GM21529 (cell line): ENCODE measurements around the gene PRKAG3.
"Not testable (repeated sequence)": the region's sequence is repeated elsewhere in the genome, so short reads cannot be mapped to it uniquely, and the experiment has no call there.

ENCODE experiments used
- ATAC-seq: cut with Tn5 transposase; IDR thresholded peaks from one replicate; pipeline ENCODE4 v1.9.1; 2021; ENCODE audit not compliant: unreplicated experiment

PRKAG3 gene

DNA sequence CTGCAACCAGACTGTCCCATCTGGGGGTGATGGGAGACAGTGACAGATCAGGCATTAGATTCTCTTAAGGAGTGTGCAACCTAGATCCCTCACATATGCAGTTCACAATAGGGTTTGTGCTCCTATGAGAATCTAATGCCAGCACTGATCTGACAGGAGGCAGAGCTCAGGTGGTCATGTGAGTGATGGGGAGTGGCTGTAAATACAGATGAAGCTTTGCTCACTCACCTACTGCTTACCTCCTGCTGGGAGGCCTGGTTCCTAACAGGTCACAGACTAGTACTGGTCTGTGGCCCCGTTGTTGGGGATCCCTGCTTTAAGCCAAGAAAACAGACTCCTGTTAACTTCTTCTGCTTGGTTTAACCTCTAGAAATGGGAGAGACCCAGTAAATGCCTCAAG lies 46.5 kb downstream of the PRKAG3 start:
- no peak for ATAC-seq

DNA sequence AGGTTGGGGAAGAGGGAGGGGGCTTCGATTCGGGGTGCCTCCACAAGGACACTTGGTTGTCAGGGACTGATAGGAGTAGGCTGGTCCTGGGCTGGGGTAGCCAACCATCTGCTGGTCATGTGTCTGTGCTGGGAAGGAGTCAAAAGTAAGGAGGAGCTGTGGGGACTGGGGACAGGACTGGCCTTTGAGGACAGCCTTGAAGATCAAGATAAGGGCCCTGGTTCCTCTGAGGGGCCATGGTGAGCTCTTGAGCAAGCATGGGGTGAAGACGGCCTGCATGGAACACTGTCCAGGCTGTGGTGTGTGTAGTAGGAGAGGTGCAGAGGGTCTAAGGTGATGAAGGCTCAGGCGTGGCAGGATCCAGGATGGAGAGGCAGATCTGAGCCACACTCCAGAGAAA lies 47.9 kb downstream of the PRKAG3 start:
- no peak for ATAC-seq

DNA sequence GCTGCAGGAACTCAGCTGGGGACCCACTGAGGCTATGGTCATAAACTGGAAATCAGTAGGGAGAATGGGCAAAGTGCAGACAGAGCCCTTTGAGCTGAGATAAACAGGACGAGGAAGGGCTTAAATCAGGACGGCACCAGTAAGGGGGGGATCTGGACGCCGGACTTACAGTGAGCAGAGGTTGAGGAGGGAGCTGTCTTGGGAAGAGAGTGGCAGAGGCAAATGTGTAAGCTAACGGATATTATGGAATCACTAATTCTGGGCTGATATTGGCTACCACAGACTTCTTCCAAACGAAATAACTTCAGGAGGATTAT lies 49.1 kb downstream of the PRKAG3 start:
- ATAC-seq = no peak

DNA sequence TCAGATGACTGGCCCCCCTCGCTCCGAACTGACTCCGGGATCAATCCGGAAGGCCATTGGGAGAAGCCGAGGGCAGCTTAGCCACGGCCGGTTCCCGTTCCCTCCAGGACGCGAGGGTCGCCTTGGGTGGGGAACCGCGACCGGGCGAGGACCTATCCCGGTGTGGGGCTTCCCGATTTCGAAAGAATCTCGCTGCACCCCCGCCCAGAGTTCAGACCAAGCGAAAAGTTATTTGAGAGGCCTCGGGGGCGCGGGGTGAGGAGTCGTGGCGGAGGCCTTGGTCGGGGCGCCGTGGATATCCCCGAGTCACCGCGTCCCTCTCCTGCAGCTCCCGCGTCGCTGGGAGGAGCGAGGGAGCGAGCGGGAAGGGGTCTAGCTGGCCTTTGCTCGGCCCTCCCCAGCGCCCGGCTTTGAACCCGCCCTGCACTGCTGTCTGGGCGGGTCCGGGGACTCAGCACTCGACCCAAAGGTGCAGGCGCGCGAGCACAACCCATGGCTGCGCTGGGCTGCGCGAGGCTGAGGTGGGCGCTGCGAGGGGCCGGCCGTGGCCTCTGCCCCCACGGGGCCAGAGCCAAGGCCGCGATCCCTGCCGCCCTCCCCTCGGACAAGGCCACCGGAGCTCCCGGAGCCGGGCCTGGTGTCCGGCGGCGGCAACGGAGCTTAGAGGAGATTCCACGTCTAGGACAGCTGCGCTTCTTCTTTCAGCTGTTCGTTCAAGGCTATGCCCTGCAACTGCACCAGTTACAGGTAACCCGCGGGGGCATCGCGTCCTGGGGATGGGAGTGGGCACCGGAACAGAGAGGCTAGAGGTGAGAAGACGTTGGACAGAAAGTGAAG lies 49.7 kb downstream of the PRKAG3 start, which contains the start of gene CYP27A1:
CYP27A1 (plus strand) TSS at position 457 of the 837 bp plus-strand sequence; CDS start at position 493, 36 bp downstream.
- ATAC-seq = no peak

DNA sequence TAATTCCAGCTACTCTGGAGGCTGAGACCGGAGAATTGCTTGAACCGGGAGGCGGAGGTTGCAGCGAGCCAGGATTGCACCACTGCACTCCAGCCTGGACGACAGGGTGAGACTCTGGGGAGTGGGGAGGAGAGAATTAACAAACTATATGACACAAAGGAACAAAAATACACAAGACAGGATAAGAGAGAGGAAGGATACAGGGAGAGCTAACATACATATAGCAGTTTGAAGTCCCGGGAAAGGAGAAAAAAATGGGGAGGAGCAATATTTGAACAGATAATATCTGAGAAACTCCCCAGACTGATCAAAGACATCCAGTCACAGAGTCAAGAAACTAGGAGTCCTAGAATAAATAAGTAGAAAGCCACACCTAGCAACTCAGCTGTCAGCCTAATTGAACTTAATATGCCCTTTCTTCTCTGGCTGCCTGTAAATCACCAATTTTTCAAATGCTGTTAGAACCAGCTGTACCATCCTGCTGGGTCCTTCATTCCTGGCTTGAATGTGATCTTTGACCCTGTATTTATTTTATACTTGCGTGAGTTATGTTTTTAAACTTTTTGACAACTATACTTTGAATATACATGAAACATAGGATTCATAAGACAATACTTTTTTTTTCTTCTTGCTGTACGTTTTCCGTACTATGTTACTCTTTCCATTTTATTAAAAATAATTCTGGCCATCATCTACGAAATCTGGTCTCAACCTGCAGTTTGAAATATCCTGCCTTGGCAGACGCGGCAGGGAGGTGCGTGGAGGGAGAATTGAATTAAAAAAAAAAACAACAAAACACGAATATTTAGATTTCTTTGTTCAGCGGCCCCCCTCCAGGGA lies 50.5 kb downstream of the PRKAG3 start:
- ATAC-seq = no peak

DNA sequence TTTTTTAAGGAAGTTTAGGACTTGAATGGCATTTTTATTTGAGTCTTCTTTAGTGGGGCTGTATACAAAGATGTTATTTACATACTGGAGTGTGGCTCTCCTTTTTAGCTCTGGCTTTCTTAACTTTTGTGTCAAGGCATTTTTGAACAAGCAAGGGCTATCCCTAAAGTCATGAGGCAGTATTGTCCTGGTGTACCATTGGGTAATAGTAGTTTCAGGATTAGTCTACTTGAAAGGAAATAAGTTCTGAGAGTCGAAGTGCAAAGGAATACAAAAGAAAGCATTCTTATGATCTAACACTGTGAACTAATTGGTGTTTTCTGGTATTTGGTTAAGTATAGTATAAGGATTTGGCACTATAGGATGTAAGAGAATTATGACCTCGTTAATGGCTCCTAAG lies 51.6 kb downstream of the PRKAG3 start:
- ATAC-seq = no peak

DNA sequence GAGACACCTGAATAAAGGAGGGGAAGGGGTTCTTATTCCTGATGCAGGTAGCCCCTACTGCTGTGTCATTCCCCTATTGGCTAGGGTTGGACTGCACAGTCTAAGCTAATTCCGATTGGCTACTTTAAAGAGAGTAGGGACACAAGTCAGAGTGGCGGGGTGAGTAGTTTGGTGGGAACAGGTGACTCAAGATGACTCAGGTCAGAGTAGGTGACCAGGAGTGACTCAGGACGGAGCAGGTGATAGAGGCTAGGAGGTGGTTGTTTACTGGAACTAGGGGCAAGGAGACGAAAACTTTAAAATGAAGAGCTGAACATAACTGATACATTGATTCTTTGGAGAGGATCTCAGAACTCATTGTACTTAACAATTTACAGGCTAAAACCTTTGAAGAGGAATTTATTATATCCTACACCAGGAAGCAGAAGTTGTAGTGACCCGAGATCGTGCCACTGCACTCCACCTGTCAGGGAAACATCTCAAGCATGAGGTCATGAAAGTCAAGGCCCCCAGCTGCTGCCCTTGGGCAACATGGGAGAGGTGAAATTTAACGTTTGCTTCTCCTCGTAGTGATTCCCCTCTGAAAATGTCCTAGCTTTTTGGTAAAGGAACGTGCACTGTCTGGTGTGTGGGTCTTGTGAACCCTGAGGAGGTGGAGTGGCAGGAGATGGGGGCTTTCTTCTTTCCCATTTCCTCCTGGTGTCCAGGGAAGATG lies 54.2 kb downstream of the PRKAG3 start:
- no peak for ATAC-seq

DNA sequence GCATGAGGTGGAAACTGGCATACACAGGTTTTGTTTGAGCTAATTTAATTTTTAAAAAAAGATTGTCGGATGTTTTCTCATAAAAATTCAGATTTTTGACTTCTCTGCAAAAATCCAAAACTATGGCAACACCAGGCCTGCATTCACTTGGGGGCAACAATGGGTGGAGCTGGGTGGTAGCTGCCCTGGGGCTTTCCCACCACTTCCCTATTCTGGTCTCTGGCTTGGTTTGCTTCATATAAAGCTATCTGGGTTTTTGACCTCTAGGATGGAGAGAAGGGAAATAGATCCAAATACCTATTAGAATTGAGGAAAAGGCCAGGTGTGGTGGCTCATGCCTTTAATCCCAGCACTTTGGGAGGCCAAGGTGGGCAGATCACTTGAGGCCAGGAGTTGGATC lies 55.1 kb downstream of the PRKAG3 start:
- ATAC-seq = no peak

DNA sequence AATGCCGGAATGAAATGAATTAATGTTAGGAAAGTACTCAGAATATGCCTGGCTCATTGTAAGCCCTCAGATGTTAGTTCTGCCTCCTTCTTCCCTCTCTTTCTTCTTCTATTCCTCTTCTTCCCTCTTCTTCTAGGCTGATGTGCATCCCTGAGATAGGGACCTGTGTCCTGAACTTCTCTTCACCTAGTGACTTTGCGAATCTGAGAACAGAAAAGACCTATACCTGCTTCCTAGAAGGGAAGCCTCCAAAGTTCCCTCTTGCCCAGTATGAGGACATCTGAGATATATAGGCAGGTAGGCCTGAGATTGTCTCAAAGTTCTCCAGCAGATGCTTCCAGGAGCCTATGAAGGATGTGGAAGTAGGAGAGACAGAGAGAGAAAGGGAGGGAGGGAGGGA lies 57.7 kb downstream of the PRKAG3 start:
- ATAC-seq = no peak

DNA sequence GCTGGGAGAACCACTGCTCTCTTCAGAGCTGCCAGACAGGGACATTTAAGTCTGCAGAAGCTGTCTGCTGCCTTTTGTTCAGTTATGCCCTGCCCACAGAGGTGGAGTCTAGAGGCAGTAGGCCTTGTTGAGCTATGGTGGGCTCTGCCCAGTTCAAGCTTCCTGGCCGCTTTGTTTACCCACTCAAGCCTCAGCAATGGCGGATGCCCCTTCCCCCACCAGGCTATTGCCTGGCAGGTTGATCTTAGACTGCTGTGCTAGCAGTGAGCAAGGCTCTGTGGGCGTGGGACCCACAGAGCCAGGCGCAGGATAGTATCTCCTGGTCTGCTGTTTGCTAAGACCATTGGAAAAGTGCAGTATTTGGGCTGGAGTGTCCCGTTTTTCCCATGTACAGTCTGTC lies 58.8 kb downstream of the PRKAG3 start:
- not testable (repeated sequence) for ATAC-seq
